ENCODE results near the gene CHCHD4.

The CHCHD4 gene

GRCh38 chr3:14162178-14162577 lies 37.5 kb upstream of the CHCHD4 start:
- peak; percentile 48 for DNase-seq (ENCODE audit: low read depth)
- no peak for TF ChIP-seq CTCF (conservative IDR thresholded peaks at IDR 0.05; ENCODE audit: low read depth, low read length)
- H3K4me3 ChIP-seq (ENCODE audit: low read depth, low read length): no peak overlapping the region

GRCh38 chr3:14161282-14161681 lies 36.6 kb upstream of the CHCHD4 start:
- no peak overlapping the region for H3K4me3 ChIP-seq (ENCODE audit: low read depth, low read length)
- no peak for TF ChIP-seq CTCF (conservative IDR thresholded peaks at IDR 0.05; ENCODE audit: low read depth, low read length)
- no peak for DNase-seq (ENCODE audit: low read depth)

- no peak for TF ChIP-seq CTCF (conservative IDR thresholded peaks at IDR 0.05; ENCODE audit: low read depth, low read length)
- H3K4me3 ChIP-seq (ENCODE audit: low read depth, low read length): no peak overlapping the region
- no peak for DNase-seq (ENCODE audit: low read depth)
Observed at GRCh38 chr3:14159426-14159825, 34.8 kb upstream of the CHCHD4 start.

GRCh38 chr3:14158370-14158769 lies 33.7 kb upstream of the CHCHD4 start:
- TF ChIP-seq CTCF (conservative IDR thresholded peaks at IDR 0.05; ENCODE audit: low read depth, low read length): no peak
- DNase-seq (ENCODE audit: low read depth): no peak
- no peak overlapping the region for H3K4me3 ChIP-seq (ENCODE audit: low read depth, low read length)

GRCh38 chr3:14157951-14158350 lies 33.3 kb upstream of the CHCHD4 start:
- H3K4me3 ChIP-seq (ENCODE audit: low read depth, low read length): no peak overlapping the region
- no peak for DNase-seq (ENCODE audit: low read depth)
- TF ChIP-seq CTCF (conservative IDR thresholded peaks at IDR 0.05; ENCODE audit: low read depth, low read length): no peak

GRCh38 chr3:14156843-14157561 lies 32.3 kb upstream of the CHCHD4 start:
- no peak for DNase-seq (ENCODE audit: low read depth)
- TF ChIP-seq CTCF (conservative IDR thresholded peaks at IDR 0.05; ENCODE audit: low read depth, low read length): no peak
- H3K4me3 ChIP-seq (ENCODE audit: low read depth, low read length): no peak overlapping the region

- DNase-seq (ENCODE audit: low read depth): no peak
- no peak overlapping the region for H3K4me3 ChIP-seq (ENCODE audit: low read depth, low read length)
- TF ChIP-seq CTCF (conservative IDR thresholded peaks at IDR 0.05; ENCODE audit: low read depth, low read length): no peak
Observed at GRCh38 chr3:14156201-14156600, 31.5 kb upstream of the CHCHD4 start.
